ENCODE data around the gene FKBP5. TPM values are rescaled to one million over a fixed set of nuclear protein-coding genes. Genes with fewer than 3 reads are reported as not detected.

The FKBP5 gene
- total RNA-seq, 1 experiment from 2014 or later, result 33.9 TPM

GRCh38 chr6:35580836-35581235, 107.9 kb downstream of the FKBP5 start:
- Histone ChIP-seq H3K4me2 (ENCODE audit: insufficient read depth, insufficient read length, low read length) (no peak overlapping the region), H3K14ac (ENCODE audit: insufficient read depth, low read length) (no peak overlapping the region), H3K4me1 (ENCODE audit: insufficient read depth, low read length) (no peaks in the 10 kb centered on the region), H2BK120ac (ENCODE audit: low read depth, low read length, poor library complexity, severe bottlenecking) (no peak overlapping the region), H4K91ac (ENCODE audit: insufficient read length, low read depth, low read length) (no peak overlapping the region), H3K4ac (ENCODE audit: low read depth, low read length) (no peak overlapping the region), H4K8ac (replicated peaks; ENCODE audit: insufficient read length, low read depth, low read length) (no peak overlapping the region), H3K27ac (ENCODE audit: insufficient read length, low read depth, low read length) (no peak overlapping the region), H2BK15ac (ENCODE audit: low read depth, low read length) (no peak overlapping the region), H3K56ac (ENCODE audit: insufficient read length, low read depth, low read length) (no peak overlapping the region), H3K79me2 (ENCODE audit: insufficient read depth, low read length) (no peaks in the 10 kb centered on the region), H2BK12ac (ENCODE audit: insufficient read length, low read depth, low read length) (no peak overlapping the region), H3K9ac (ENCODE audit: extremely low read depth, insufficient read length, low read length) (no peak overlapping the region), H2AFZ (ENCODE audit: low read length) (no peak overlapping the region), H4K20me1 (ENCODE audit: control insufficient read depth, insufficient read depth, insufficient read length) (no peaks in the 10 kb centered on the region), H3K79me1 (ENCODE audit: insufficient read depth, low read depth, low read length, poor library complexity, severe bottlenecking) (no peaks in the 10 kb centered on the region), H3K23ac (ENCODE audit: insufficient read length, low read depth, low read length) (no peak overlapping the region), H3K23me2 (ENCODE audit: insufficient read length, low read depth, low read length, poor library complexity, severe bottlenecking) (no peaks in the 10 kb centered on the region), H2AK5ac (ENCODE audit: insufficient read length, low read length) (no peak overlapping the region), H4K5ac (ENCODE audit: insufficient read length, low read depth, low read length) (no peak overlapping the region), H3K27me3 (ENCODE audit: insufficient read depth, low read length) (no peaks in the 10 kb centered on the region), H3K18ac (ENCODE audit: insufficient read length, low read depth, low read length) (no peak overlapping the region), H3T11ph (ENCODE audit: low read length) (no peak overlapping the region), H2BK5ac (ENCODE audit: insufficient read length, low read length) (no peak overlapping the region), H3K9me3 (ENCODE audit: control insufficient read depth, low read depth, low read length) (no peaks in the 10 kb centered on the region), H2BK20ac (ENCODE audit: low read depth, low read length, poor library complexity, severe bottlenecking) (no peak overlapping the region)
- H3K4me1 Mint-ChIP-seq, result peaks cover 5 to 9% of the 10 kb centered on the region in 2 experiments; a peak in 2 of 4 replicates
- no peaks in the 10 kb centered on the region for H3K9me3 Mint-ChIP-seq
- no peak overlapping the region for H3K4me3 Mint-ChIP-seq
- no peak overlapping the region for H3K27ac Mint-ChIP-seq
- peaks cover 4 to 18% (median 12%) of the 10 kb centered on the region in 3 experiments; a peak in 5 of 7 replicates for H3K36me3 Mint-ChIP-seq (ENCODE audit: insufficient read depth in 1 of 3, low read depth in 3 of 3)
- TF ChIP-seq CTCF (conservative IDR thresholded peaks at IDR 0.05), result no peak
- no peak for DNase-seq
- H3K27me3 Mint-ChIP-seq (ENCODE audit: low read depth), result no peaks in the 10 kb centered on the region
